Esophagus muscularis mucosa (tissue), 4 donors: ENCODE results near the gene DAND5. TPM values are rescaled to one million over a fixed set of nuclear protein-coding genes. Genes with fewer than 3 reads are reported as not detected.

ENCODE experiments used
- DNase-seq: peaks from one replicate; pipeline ENCODE4 v3.0.0-alpha.2; 2017; ENCODE audit errors: extremely low spot score
- H3K27ac ChIP-seq, 4 donors: fragments of 200-600 bp; sonication (generic); replicated peaks in 1 of 4; 1 replicate in 3 of 4; 2 replicates in 1 of 4; pipeline ENCODE4 v1.5.1; 2016 to 2019; ENCODE audit warnings: mild to moderate bottlenecking in 1 of 4
- H3K27me3 ChIP-seq, 4 donors: fragments of 200-600 bp; sonication (generic); one replicate each; pipeline versions ENCODE4 v1.5.1 to v1.6.0; 2016 to 2019
- H3K36me3 ChIP-seq, 4 donors: fragments of 200-600 bp; sonication (generic); one replicate each; pipeline ENCODE4 v1.5.1; 2016 to 2019
- H3K4me1 ChIP-seq, 4 donors: fragments of 200-600 bp; sonication (generic); one replicate each; pipeline ENCODE4 v1.5.1; 2016 to 2019
- H3K4me3 ChIP-seq, 4 donors: fragments of 200-600 bp; sonication (generic); 1 replicate in 2 of 4; 2 replicates in 2 of 4; pipeline ENCODE4 v1.5.1; 2016 to 2019; ENCODE audit warnings: mild to moderate bottlenecking in 4 of 4, moderate library complexity in 1 of 4
- H3K9me3 ChIP-seq, 4 donors: fragments of 200-600 bp; sonication (generic); 1 replicate in 3 of 4; 2 replicates in 1 of 4; pipeline ENCODE4 v1.5.1; 2016 to 2019
- EP300 ChIP-seq: sonication (generic); formaldehyde crosslinking; IDR thresholded peaks from one replicate; pipeline ENCODE4 v1.6.1; 2017; ENCODE audit warnings: antibody characterized with exemption
- POLR2A ChIP-seq: fragments of 450-650 bp; IDR thresholded peaks from one replicate; pipeline ENCODE4 v1.6.1; 2017; ENCODE audit warnings: antibody characterized with exemption, moderate library complexity, mild to moderate bottlenecking, low read depth
- POLR2AphosphoS5 ChIP-seq, 2 donors: sonication (generic); formaldehyde crosslinking; IDR thresholded peaks; one replicate each; pipeline ENCODE4 v1.6.1; 2017; ENCODE audit warnings: antibody characterized with exemption in 2 of 2
- WGBS: methylation state at CpG from one replicate; pipeline ENCODE4 v1.1.5; 2018; 5-methylcytosine and 5-hydroxymethylcytosine counted together
- intact Hi-C: fragments of 100-400 bp; cut with DNase I; formaldehyde crosslinking; loops from one replicate; pipeline ENCODE4 v1.15.1; 2023
- total RNA-seq, 4 donors: library from RNA; depleted of rRNA; stranded (reverse); fragments of >200 nt; gene quantifications; one replicate each; pipeline versions ENCODE4 v1.1.0 to v1.2.1, GENCODE V29; 2016
- TF ChIP-seq, protein P1 (sequence below), 3 experiments: fragments of 200-600 bp in 2 of 3; fragments of 450-650 bp in 1 of 3; sonication (generic) in 2 of 3; IDR thresholded peaks; one replicate each; pipeline ENCODE4 v1.5.1; 2017 to 2019; ENCODE audit warnings: antibody characterized with exemption in 3 of 3, mild to moderate bottlenecking in 2 of 3, moderate library complexity in 1 of 3

Gene DAND5, protein sequence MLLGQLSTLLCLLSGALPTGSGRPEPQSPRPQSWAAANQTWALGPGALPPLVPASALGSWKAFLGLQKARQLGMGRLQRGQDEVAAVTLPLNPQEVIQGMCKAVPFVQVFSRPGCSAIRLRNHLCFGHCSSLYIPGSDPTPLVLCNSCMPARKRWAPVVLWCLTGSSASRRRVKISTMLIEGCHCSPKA
- under 1 TPM in 3 of 4 donors, not detected in 1; 0.19 to 0.83 (median 0.29) TPM for total RNA-seq

DNA sequence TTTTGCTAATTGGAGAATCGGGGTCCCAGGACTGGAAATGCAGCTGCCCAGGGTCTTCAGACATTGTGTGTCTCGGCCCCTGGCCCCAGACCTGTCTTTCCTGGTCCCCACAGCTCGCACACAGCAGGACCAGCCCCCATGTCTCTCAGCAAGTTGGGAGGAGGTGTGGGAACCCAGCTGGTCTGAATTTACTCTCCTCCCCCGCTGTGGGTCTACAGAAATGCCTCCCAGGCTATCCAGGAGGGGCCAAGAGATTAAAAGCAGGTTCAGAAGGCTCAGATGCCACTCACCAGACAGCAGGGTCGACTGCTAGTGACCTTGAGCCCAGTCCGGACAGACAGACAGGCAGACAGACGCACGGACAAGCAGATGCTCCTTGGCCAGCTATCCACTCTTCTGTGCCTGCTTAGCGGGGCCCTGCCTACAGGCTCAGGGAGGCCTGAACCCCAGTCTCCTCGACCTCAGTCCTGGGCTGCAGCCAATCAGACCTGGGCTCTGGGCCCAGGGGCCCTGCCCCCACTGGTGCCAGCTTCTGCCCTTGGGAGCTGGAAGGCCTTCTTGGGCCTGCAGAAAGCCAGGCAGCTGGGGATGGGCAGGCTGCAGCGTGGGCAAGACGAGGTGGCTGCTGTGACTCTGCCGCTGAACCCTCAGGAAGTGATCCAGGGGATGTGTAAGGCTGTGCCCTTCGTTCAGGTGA lies at the start of gene DAND5:
Gene DAND5, plus strand, starts transcription at position 285 of the 697 bp plus-strand sequence. Its CDS starts 85 bp downstream, at position 370.
- Histone ChIP-seq H3K27me3 (no peaks in the 10 kb centered on the region), H3K4me1 (peaks cover 3 to 23% (median 20%) of the 10 kb centered on the region in 4 donors), H3K27ac (peak within 1 kb of the TSS; percentile 62 to 75 (median 68)), H3K4me3 (no peak within 1 kb of the TSS), H3K36me3 (no peaks in the 10 kb centered on the region), H3K9me3 (no peaks in the 10 kb centered on the region)
- no peak for DNase-seq
- no peak for TF ChIP-seq POLR2AphosphoS5 (IDR thresholded peaks at IDR 0.05)
- TF ChIP-seq, protein P1, sequence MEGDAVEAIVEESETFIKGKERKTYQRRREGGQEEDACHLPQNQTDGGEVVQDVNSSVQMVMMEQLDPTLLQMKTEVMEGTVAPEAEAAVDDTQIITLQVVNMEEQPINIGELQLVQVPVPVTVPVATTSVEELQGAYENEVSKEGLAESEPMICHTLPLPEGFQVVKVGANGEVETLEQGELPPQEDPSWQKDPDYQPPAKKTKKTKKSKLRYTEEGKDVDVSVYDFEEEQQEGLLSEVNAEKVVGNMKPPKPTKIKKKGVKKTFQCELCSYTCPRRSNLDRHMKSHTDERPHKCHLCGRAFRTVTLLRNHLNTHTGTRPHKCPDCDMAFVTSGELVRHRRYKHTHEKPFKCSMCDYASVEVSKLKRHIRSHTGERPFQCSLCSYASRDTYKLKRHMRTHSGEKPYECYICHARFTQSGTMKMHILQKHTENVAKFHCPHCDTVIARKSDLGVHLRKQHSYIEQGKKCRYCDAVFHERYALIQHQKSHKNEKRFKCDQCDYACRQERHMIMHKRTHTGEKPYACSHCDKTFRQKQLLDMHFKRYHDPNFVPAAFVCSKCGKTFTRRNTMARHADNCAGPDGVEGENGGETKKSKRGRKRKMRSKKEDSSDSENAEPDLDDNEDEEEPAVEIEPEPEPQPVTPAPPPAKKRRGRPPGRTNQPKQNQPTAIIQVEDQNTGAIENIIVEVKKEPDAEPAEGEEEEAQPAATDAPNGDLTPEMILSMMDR (IDR thresholded peaks at IDR 0.05): no peak
- TF ChIP-seq POLR2A: no peak
- WGBS: 55% methylated on average over 8 of the region's 14 CpGs
- intact Hi-C loops: no loop called here

DNA sequence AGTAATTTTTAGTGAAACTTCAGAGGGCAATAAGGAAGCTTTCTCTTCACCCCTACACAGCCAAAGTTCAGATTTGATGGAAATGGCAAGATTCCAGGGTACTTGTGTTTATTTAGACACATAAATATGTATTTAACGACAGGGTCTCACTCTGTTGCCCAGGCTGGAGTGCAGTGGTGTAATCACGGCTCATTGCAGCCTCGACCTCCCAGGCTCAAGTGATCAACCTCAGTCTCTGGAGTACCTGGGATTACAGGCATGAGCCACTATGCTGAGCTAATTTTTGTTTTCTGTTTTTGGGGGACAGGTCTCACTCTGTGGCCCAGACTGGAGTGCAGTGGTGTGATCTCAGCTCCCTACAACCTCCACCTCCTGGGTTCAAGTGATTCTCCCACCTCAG lies 48.3 kb upstream of the DAND5 start:
- 80% methylated on average over 3 of the region's 3 CpGs for WGBS
- peaks cover 35 to 41% (median 40%) of the 10 kb centered on the region in 4 donors for H3K36me3 ChIP-seq
- H3K27ac ChIP-seq: no peak overlapping the region
- H3K4me1 ChIP-seq: peaks cover 5 to 13% (median 10%) of the 10 kb centered on the region in 4 donors
- no peak for TF ChIP-seq EP300
- TF ChIP-seq POLR2A: no peak
- TF ChIP-seq, protein P1 (IDR thresholded peaks at IDR 0.05): no peak
- no peak for TF ChIP-seq POLR2AphosphoS5 (IDR thresholded peaks at IDR 0.05)
- H3K9me3 ChIP-seq: no peaks in the 10 kb centered on the region
- intact Hi-C loops: no loop called here
- no peak for DNase-seq
- H3K27me3 ChIP-seq: no peaks in the 10 kb centered on the region
- H3K4me3 ChIP-seq: no peak overlapping the region

DNA sequence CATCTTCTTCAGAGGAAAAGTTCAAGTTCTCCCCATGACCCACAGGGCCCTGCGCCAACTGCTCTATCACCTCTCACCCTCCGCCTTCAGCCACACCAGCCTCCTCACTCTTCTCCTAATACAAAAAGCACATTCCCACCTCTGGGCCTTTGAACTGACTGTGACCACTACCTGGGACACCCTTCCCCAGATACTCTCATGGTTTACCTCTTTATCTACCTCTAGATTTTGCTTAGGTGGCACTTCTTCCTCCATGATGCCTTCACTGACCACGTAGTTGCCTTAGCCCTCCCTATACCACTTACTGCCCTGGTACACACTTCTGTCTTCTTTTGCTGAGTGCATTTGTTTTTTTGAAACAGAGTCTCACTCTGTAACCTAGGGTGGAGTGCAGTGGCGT lies 46.4 kb upstream of the DAND5 start:
- peaks cover 5 to 13% (median 10%) of the 10 kb centered on the region in 4 donors for H3K4me1 ChIP-seq
- intact Hi-C loops: no loop called here
- TF ChIP-seq, protein P1 (IDR thresholded peaks at IDR 0.05): no peak
- TF ChIP-seq POLR2AphosphoS5 (IDR thresholded peaks at IDR 0.05) (no peak), POLR2A (no peak), EP300 (no peak)
- H3K4me3 ChIP-seq: no peak overlapping the region
- H3K27me3 ChIP-seq: no peaks in the 10 kb centered on the region
- 97% methylated on average over 4 of the region's 4 CpGs for WGBS
- peaks cover 52 to 60% (median 59%) of the 10 kb centered on the region in 4 donors for H3K36me3 ChIP-seq
- no peak overlapping the region for H3K27ac ChIP-seq
- H3K9me3 ChIP-seq: no peaks in the 10 kb centered on the region
- DNase-seq: no peak

DNA sequence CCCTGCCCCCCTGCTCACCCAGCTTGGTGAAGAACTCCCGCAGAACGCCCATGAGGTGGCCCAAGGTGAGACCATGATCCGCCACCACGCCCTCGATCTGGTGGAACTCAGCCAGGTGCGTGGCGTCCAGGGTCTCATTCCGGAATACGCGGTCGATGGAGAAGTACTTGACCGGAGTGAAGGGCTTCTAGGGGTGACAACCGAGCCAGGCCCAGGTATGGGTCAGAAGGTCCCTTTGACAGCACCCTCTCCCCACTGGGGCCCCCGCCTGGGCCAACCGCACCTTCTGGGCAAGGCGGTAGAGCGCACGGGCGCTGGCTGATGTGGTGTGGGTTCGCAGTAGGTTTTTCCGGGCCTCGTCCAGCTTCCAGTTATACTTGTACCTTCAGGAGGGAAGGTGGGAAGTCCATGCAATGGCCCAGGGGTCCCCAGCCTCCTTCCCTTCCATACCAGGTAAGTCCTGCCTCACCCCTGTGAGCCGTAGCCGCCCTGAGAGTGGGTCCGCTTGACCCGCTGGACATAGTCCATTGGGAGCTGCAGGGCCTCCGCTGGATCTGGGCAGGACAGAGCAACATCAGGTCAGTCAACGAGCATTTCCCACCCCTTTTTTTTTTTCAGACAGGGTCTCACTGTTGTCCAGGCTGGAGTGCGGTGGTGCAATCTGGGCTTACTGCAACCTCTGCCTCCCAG lies 44.6 kb upstream of the DAND5 start:
- Histone ChIP-seq H3K4me3 (no peak overlapping the region), H3K9me3 (no peaks in the 10 kb centered on the region), H3K36me3 (peaks cover 63 to 78% (median 77%) of the 10 kb centered on the region in 4 donors), H3K4me1 (peaks cover 0 to under 1% (median 0%) of the 10 kb centered on the region in 4 donors), H3K27ac (no peak overlapping the region), H3K27me3 (no peaks in the 10 kb centered on the region)
- intact Hi-C loops: no loop called here
- TF ChIP-seq POLR2AphosphoS5 (IDR thresholded peaks at IDR 0.05) (no peak), POLR2A (no peak), EP300 (no peak)
- TF ChIP-seq, protein P1 (IDR thresholded peaks at IDR 0.05): no peak
- no peak for DNase-seq
- 95% methylated on average over 18 of the region's 29 CpGs for WGBS
